Heart left ventricle (tissue), 16 donors: Measurements from ENCODE around the gene USP54. TPM values are rescaled to one million over a fixed set of nuclear protein-coding genes. Genes with fewer than 3 reads are reported as not detected.

Source experiments
- ATAC-seq, 4 donors: fragments of 200-7000 bp; cut with Tn5 transposase; one replicate each; pipeline ENCODE4 v1.9.1; 2020 to 2022; ENCODE audit warnings: moderate library complexity in 4 of 4, mild to moderate bottlenecking in 3 of 4, moderate number of reproducible peaks in 1 of 4
- DNase-seq, 5 donors: peaks; one replicate each; pipeline ENCODE4 v3.0.0-alpha.2; 2020
- H3K27ac ChIP-seq, 12 donors: fragments of 200-600 bp; sonication (generic) in 4 of 12; one replicate each; pipeline versions ENCODE4 v1.5.0 to v1.8.0; 2016 to 2022; ENCODE audit warnings: mild to moderate bottlenecking in 2 of 12
- H3K27me3 ChIP-seq, 9 donors: fragments of 200-600 bp; sonication (generic) in 2 of 9; one replicate each; pipeline versions ENCODE4 v1.5.1 to v1.8.0; 2016 to 2022; ENCODE audit warnings: mild to moderate bottlenecking in 3 of 9
- H3K36me3 ChIP-seq, 9 donors: fragments of 200-600 bp; sonication (generic) in 2 of 9; one replicate each; pipeline versions ENCODE4 v1.5.0 to v1.8.0; 2018 to 2022; ENCODE audit warnings: mild to moderate bottlenecking in 2 of 9
- H3K4me1 ChIP-seq, 12 donors: fragments of 200-600 bp; sonication (generic) in 4 of 12; one replicate each; pipeline versions ENCODE4 v1.5.0 to v1.8.0; 2016 to 2022; ENCODE audit warnings: mild to moderate bottlenecking in 3 of 12
- H3K4me3 ChIP-seq, 12 donors: fragments of 200-600 bp; sonication (generic) in 4 of 12; one replicate each; pipeline versions ENCODE4 v1.5.0 to v1.8.0; 2017 to 2022; ENCODE audit warnings: mild to moderate bottlenecking in 9 of 12, moderate library complexity in 4 of 12
- H3K9me3 ChIP-seq, 12 donors: fragments of 200-600 bp; sonication (generic) in 4 of 12; one replicate each; pipeline versions ENCODE4 v1.5.0 to v1.8.0; 2016 to 2022; ENCODE audit warnings: mild to moderate bottlenecking in 1 of 12
- POLR2A ChIP-seq, 2 donors: fragments of 450-650 bp; IDR thresholded peaks; one replicate each; pipeline ENCODE4 v1.6.1; 2017; ENCODE audit warnings: antibody characterized with exemption in 2 of 2, mild to moderate bottlenecking in 2 of 2, moderate library complexity in 2 of 2
- WGBS, 4 donors: extraction: QIAGEN DNeasy Blood & Tissue Kit in 2 of 4; methylation state at CpG; one replicate each; pipeline versions ENCODE4 v1.1.5 to v1.1.7; 2013 to 2018; 5-methylcytosine and 5-hydroxymethylcytosine counted together
- intact Hi-C, 10 donors: fragments of 100-400 bp; cut with DNase I; formaldehyde crosslinking; loops; one replicate each; pipeline versions ENCODE4 v1.11.1 to v1.14.2; 2022
- polyA plus RNA-seq, 2 donors: library from polyadenylated mRNA; stranded (reverse); fragments of 200-250 nt; gene quantifications; one replicate each; pipeline ENCODE4 v1.2.3, GENCODE V29; 2013
- total RNA-seq, 9 donors: library from RNA; depleted of rRNA in 2 of 9; stranded (reverse); fragments of >200 nt in 2 of 9; fragmentation: NEBNext Ultra II Directional in 3 of 9; extraction: Animal tissue kit (Norgen Biotek cat#: 25700) in 3 of 9; gene quantifications; one replicate each; pipeline versions ENCODE4 v1.1.0 to v1.2.4, GENCODE V29; 2016 to 2023
- TF ChIP-seq, protein P1 (sequence below), 12 donors: fragments of 200-600 bp; sonication (generic) in 4 of 12; IDR thresholded peaks; one replicate each; pipeline versions ENCODE4 v1.5.0 to v1.8.0; 2018 to 2022; ENCODE audit warnings: antibody characterized with exemption in 12 of 12, mild to moderate bottlenecking in 5 of 12
- donor health status: ischemic (EF 13 %, LVEDD 7.1; RV severe dilation, severe dysfunction).
- donor health status: healthy with polysubstance abuse.
- donor health status: DM: no; HTN: yes; CAD: no.
- donor health status: DM: no; HTN: no; CAD: no.
- donor health status: ischemic (EF 25% LVEDD 6.9; RV normal size, moderate dysfunction).
- donor health status: ischemic (EF 25% LVEDD 5.7; RV mildly dilated, moderate dysfunction).
- donor health status: healthy.
- donor health status: DM: yes; HTN: yes; CAD: no.
- donor health status: ischemic (EF 35%, LVEDD 5.7; RV mildly dilated, moderate dysfunction).
- donor health status: nonischemic (EF 11% LVEDD 7.7; RV severe dilation, severe dysfunction).
- donor health status: DM: yes; HTN: yes; CAD: no.
- donor health status: PGD.
- donor health status: ischemic (EF 29% LVEDD 5.4; RV normal size, mild dysfunction).
- donor health status: nonischemic (EF 23%, LVEDD 6.1; RV moderate dilation, normal function).

USP54 gene
- total and polyA plus RNA-seq, 11 donors, result 9.1 to 37.3 (median 18.4) TPM

- Histone ChIP-seq H3K27me3 (no peaks in the 10 kb centered on the region), H3K4me3 (no peak overlapping the region), H3K27ac (peak overlapping the region in 1 of 12 donors; percentile 34), H3K9me3 (no peaks in the 10 kb centered on the region), H3K36me3 (peaks cover 4 to 62% (median 46%) of the 10 kb centered on the region in 9 donors), H3K4me1 (peaks cover 0 to 21% (median 4%) of the 10 kb centered on the region in 12 donors)
- ATAC-seq, result no peak
- intact Hi-C loops, result no loop called here
- no peak for DNase-seq
- TF ChIP-seq POLR2A (IDR thresholded peaks at IDR 0.05), result no peak
- TF ChIP-seq, protein P1, sequence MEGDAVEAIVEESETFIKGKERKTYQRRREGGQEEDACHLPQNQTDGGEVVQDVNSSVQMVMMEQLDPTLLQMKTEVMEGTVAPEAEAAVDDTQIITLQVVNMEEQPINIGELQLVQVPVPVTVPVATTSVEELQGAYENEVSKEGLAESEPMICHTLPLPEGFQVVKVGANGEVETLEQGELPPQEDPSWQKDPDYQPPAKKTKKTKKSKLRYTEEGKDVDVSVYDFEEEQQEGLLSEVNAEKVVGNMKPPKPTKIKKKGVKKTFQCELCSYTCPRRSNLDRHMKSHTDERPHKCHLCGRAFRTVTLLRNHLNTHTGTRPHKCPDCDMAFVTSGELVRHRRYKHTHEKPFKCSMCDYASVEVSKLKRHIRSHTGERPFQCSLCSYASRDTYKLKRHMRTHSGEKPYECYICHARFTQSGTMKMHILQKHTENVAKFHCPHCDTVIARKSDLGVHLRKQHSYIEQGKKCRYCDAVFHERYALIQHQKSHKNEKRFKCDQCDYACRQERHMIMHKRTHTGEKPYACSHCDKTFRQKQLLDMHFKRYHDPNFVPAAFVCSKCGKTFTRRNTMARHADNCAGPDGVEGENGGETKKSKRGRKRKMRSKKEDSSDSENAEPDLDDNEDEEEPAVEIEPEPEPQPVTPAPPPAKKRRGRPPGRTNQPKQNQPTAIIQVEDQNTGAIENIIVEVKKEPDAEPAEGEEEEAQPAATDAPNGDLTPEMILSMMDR (IDR thresholded peaks at IDR 0.05), result no peak
These were observed 89.5 kb downstream of the USP54 start for GRCh38 chr10:73501651-73502050.

DNA sequence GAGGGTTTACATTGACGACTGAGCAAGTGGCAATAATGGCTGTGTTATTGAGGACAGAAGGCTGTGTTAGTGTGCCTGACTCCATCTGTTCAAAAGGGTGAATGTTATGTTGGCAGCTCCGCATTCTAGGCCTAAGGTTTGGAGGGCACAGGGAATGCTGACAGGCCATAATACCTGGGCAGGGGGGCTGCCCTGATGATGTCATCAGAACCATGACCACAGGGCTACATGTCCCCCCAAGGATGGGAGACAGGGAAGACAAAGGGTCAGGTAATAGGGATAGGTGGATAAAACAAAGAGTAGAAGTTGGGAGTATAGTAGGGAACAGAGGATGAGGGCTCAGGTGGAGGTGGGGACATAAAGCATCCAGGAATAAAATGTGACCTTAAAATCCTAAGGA lies 93.5 kb downstream of the USP54 start:
- ATAC-seq (no peak), DNase-seq (no peak)
- no peaks in the 10 kb centered on the region for H3K9me3 ChIP-seq
- no peak overlapping the region for H3K27ac ChIP-seq
- no peak for TF ChIP-seq POLR2A (IDR thresholded peaks at IDR 0.05)
- TF ChIP-seq, protein P1 (IDR thresholded peaks at IDR 0.05), result no peak
- H3K36me3 ChIP-seq, result peaks cover 0 to 31% (median 25%) of the 10 kb centered on the region in 9 donors
- H3K4me1 ChIP-seq, result peaks cover 6 to 49% (median 32%) of the 10 kb centered on the region in 12 donors
- WGBS, 4 donors, result 89 to 98% (median 91%) methylated on average over 2 of the region's 2 CpGs
- intact Hi-C loops, result loop anchor here in 3 of 10 donors (5.0 to 10.0 kb wide), 4 partner anchors 80 to 243 kb away; partner anchors contain the start of genes ANXA7 (in 2 of the 3) and MRPS16 (in 1 of the 3)
- H3K27me3 ChIP-seq, result no peaks in the 10 kb centered on the region
- no peak overlapping the region for H3K4me3 ChIP-seq

- H3K4me1 ChIP-seq, result peaks cover 6 to 50% (median 33%) of the 10 kb centered on the region in 12 donors
- H3K36me3 ChIP-seq, result peaks cover 0 to 32% (median 25%) of the 10 kb centered on the region in 9 donors
- H3K27me3 ChIP-seq, result no peaks in the 10 kb centered on the region
- peak; percentile 91 to 94 (median 94) for DNase-seq
- intact Hi-C loops, result loop anchor here in 3 of 10 donors (5.0 to 10.0 kb wide), 4 partner anchors 79 to 241 kb away; partner anchors contain the start of genes ANXA7 (in 2 of the 3) and MRPS16 (in 1 of the 3)
- 5 to 10% (median 6%) methylated on average over 15 to 28 of the region's 28 CpGs for WGBS, 4 donors
- H3K27ac ChIP-seq, result peak within 1 kb of the TSS; percentile 85 to 99 (median 94)
- no peak for TF ChIP-seq POLR2A (IDR thresholded peaks at IDR 0.05)
- TF ChIP-seq, protein P1 (IDR thresholded peaks at IDR 0.05), result no peak
- ATAC-seq, result peak; percentile 91 to 95 (median 92)
- no peaks in the 10 kb centered on the region for H3K9me3 ChIP-seq
- peak within 1 kb of the TSS; percentile 59 to 99 (median 80) for H3K4me3 ChIP-seq
These were observed 95.1 kb downstream of the USP54 start, which contains the start of gene PPP3CB for GRCh38 chr10:73495884-73496674. Gene PPP3CB (minus strand): TSS chr10:73496024. CDS start chr10:73495889, 135 bp downstream.
